A549 (cell line): ENCODE data around the gene ELP5. TPM values are rescaled to one million over a fixed set of nuclear protein-coding genes. Genes with fewer than 3 reads are reported as not detected.

ENCODE experiments used
- ATAC-seq, 2 experiments: fragments of 200-7000 bp in 1 of 2; fragments of >200 bp in 1 of 2; cut with Nextera tagmentation in 1 of 2; cut with Tn5 transposase in 1 of 2; 3 replicates each; pipeline versions ENCODE4 v1.8.0 to v1.9.1; 2018 to 2020; ENCODE audit warnings: mild to moderate bottlenecking in 1 of 2, moderate library complexity in 1 of 2
- CTCF ChIA-PET: fragments of 300-600 bp; sonication (Branson Sonifier 250); formaldehyde crosslinking; extraction: SDS; loops from one replicate; lab custom pipeline; 2021; ENCODE audit warnings: antibody characterized with exemption, inconsistent platforms; lab: Yijun Ruan, JAX
- POLR2A ChIA-PET: fragments of 350-600 bp; formaldehyde crosslinking; extraction: SDS; loops from one replicate; lab custom pipeline; 2021; ENCODE audit warnings: antibody characterized with exemption, inconsistent platforms; lab: Yijun Ruan, JAX
- DNase-seq, 2 experiments: peaks; one replicate each; pipeline versions ENCODE4 v3.0.0 to v3.0.0-alpha.2; 2011 to 2016; ENCODE audit warnings: low read depth in 1 of 2, low spot score in 1 of 2
- FAIRE-seq: peaks from 2 replicates; lab custom pipeline; 2011; peaks lifted over from hg19 to GRCh38; lab: Jason Lieb, UNC
- H3K27ac ChIP-seq, 2 experiments: fragments of >200 bp; sonication (Bioruptor Twin); formaldehyde crosslinking; 3 replicates each; pipeline ENCODE4 v1.5.1; 2016 to 2017
- H3K4me1 ChIP-seq: fragments of >200 bp; sonication (Bioruptor Twin); formaldehyde crosslinking; 3 replicates; pipeline ENCODE4 v1.6.1; 2016
- H3K4me2 ChIP-seq: fragments of >200 bp; sonication (Bioruptor Twin); formaldehyde crosslinking; 3 replicates; pipeline ENCODE4 v1.6.1; 2016
- H3K4me3 ChIP-seq: fragments of >200 bp; sonication (Bioruptor Twin); formaldehyde crosslinking; 3 replicates; pipeline ENCODE4 v1.5.1; 2016
- H3K9me3 ChIP-seq: fragments of >200 bp; sonication (Bioruptor Twin); formaldehyde crosslinking; 3 replicates; pipeline ENCODE4 v1.6.1; 2016
- BHLHE40 ChIP-seq: IDR thresholded peaks from 2 replicates; pipeline ENCODE4 v1.6.1; 2012; ENCODE audit warnings: low read depth, low read length, inconsistent platforms
- CHD2 ChIP-seq: fragments of 150-350 bp; IDR thresholded peaks from 2 replicates; pipeline ENCODE4 v1.6.1; 2014; ENCODE audit warnings: low read length; ENCODE audit not compliant: partially characterized antibody
- CHD4 ChIP-seq: fragments of 200-600 bp; sonication (generic); IDR thresholded peaks from 2 replicates; pipeline ENCODE4 v1.6.1; 2016; ENCODE audit warnings: antibody characterized with exemption, mild to moderate bottlenecking, borderline replicate concordance
- EP300 ChIP-seq, 2 experiments: fragments of >200 bp; sonication (Bioruptor Twin); formaldehyde crosslinking; IDR thresholded peaks; 2 replicates in 1 of 2; 3 replicates in 1 of 2; pipeline ENCODE4 v1.6.1; 2016 to 2017
- ESRRA ChIP-seq: fragments of 150-350 bp; IDR thresholded peaks from 2 replicates; pipeline ENCODE4 v1.6.1; 2014; ENCODE audit warnings: mild to moderate bottlenecking, low read length, borderline replicate concordance
- GATA3 ChIP-seq: IDR thresholded peaks from 2 replicates; pipeline ENCODE4 v1.6.1; 2012; ENCODE audit warnings: borderline replicate concordance
- HEYL ChIP-seq: fragments of 250-450 bp; sonication (Bioruptor Pico); IDR thresholded peaks from 2 replicates; pipeline ENCODE4 v1.8.0; 2021; ENCODE audit warnings: mild to moderate bottlenecking, moderate library complexity
- HOXA7 ChIP-seq: fragments of 250-450 bp; sonication (Bioruptor Pico); IDR thresholded peaks from 2 replicates; pipeline ENCODE4 v1.5.0; 2020; ENCODE audit warnings: mild to moderate bottlenecking, moderate library complexity
- JUN ChIP-seq, 2 experiments: fragments of >200 bp; sonication (Bioruptor Twin); formaldehyde crosslinking; IDR thresholded peaks; 2 replicates in 1 of 2; 3 replicates in 1 of 2; pipeline ENCODE4 v1.6.1; 2016 to 2017
- KDM5A ChIP-seq: fragments of 200-600 bp; sonication (generic); IDR thresholded peaks from 2 replicates; pipeline ENCODE4 v1.6.1; 2016; ENCODE audit warnings: antibody characterized with exemption, mild to moderate bottlenecking
- NFE2L2 ChIP-seq: fragments of 150-350 bp; conservative IDR thresholded peaks from 2 replicates; pipeline ENCODE4 v1.6.1; 2014; ENCODE audit warnings: low read length
- POLR2A ChIP-seq: IDR thresholded peaks from 2 replicates; pipeline ENCODE4 v1.6.1; 2012; ENCODE audit warnings: mild to moderate bottlenecking, low read length
- RAD21 ChIP-seq, 2 experiments: fragments of >200 bp in 1 of 2; sonication (Bioruptor Twin) in 1 of 2; formaldehyde crosslinking in 1 of 2; IDR thresholded peaks in 1 of 2; conservative IDR thresholded peaks in 1 of 2; 2 replicates in 1 of 2; 3 replicates in 1 of 2; pipeline ENCODE4 v1.6.1; 2012 to 2018; ENCODE audit warnings: inconsistent platforms in 1 of 2
- RCOR1 ChIP-seq: fragments of 150-350 bp; IDR thresholded peaks from 2 replicates; pipeline ENCODE4 v1.6.1; 2014; ENCODE audit warnings: antibody characterized with exemption, low read length, low read depth
- RNF2 ChIP-seq: fragments of 200-600 bp; sonication (generic); IDR thresholded peaks from 2 replicates; pipeline ENCODE4 v1.6.1; 2016; ENCODE audit warnings: low read depth, mild to moderate bottlenecking, antibody characterized with exemption, moderate library complexity, borderline replicate concordance
- SMC3 ChIP-seq: fragments of >200 bp; sonication (Bioruptor Twin); formaldehyde crosslinking; IDR thresholded peaks from 3 replicates; pipeline ENCODE4 v1.6.1; 2018; ENCODE audit warnings: inconsistent platforms
- TFCP2L1 ChIP-seq: fragments of 250-450 bp; sonication (Bioruptor Pico); IDR thresholded peaks from 2 replicates; pipeline ENCODE4 v1.5.0; 2021; ENCODE audit warnings: mild to moderate bottlenecking
- ZC3H11A ChIP-seq: fragments of 450-650 bp; IDR thresholded peaks from 2 replicates; pipeline ENCODE4 v1.6.1; 2014; ENCODE audit warnings: antibody characterized with exemption, mild to moderate bottlenecking
- WGBS: methylation state at CpG from one replicate; pipeline ENCODE4 v1.1.6; 2017; ENCODE audit errors: missing lambda C conversion rate; 5-methylcytosine and 5-hydroxymethylcytosine counted together
- polyA plus RNA-seq, 4 experiments: library from polyadenylated mRNA; depleted of rRNA in 3 of 4; stranded (reverse); fragments of >200 nt; fragmentation: RNase III in 1 of 4; extraction: RNeasy Plus Mini Kit Qiagen cat#74134 plus additional on column Dnase treatment in 1 of 4; gene quantifications; 2 replicates in 3 of 4; 3 replicates in 1 of 4; pipeline ENCODE4 v1.2.3, GENCODE V29; 2011 to 2017
- TF ChIP-seq, protein P1 (sequence below): fragments of 250-450 bp; sonication (Bioruptor Pico); IDR thresholded peaks from 2 replicates; pipeline ENCODE4 v1.5.0; 2020; ENCODE audit warnings: low read depth, mild to moderate bottlenecking, moderate library complexity
- TF ChIP-seq, protein P2 (sequence below): fragments of 200-600 bp; sonication (generic); IDR thresholded peaks from 2 replicates; pipeline ENCODE4 v1.6.1; 2016; ENCODE audit warnings: antibody characterized with exemption, mild to moderate bottlenecking, moderate library complexity

The ELP5 gene
- polyA plus RNA-seq, 2 of the 4 experiments (the other 2 are of a cell fraction): 92.1 to 133 TPM

DNA sequence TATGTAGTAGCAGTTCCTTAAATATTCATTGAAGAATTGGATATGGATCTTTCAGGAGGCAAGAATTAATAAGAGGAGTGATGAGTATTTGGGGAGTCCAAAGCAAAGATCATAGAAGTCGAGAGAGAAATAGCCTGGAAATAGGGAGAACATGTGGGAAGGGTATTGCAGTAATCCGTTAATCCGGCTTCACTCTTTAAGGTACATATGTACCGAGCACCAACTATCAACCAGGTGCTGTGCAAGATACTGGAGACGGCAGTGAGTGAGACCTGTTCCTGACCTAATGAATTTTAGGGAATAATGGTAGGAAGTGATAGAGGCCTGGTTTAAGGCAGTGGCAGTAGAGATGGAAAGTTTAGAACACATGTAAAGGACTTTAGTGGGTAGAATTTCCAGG is 1.1 kb downstream of the ELP5 start:
- Histone ChIP-seq H3K4me1 (peaks cover 28% of the 10 kb centered on the region), H3K9me3 (no peaks in the 10 kb centered on the region), H3K4me2 (peak overlapping the region; percentile 96), H3K27ac (peak overlapping the region; percentile 96 to 99), H3K4me3 (peak overlapping the region; percentile 99)
- ChIA-PET CTCF (no interaction called here), POLR2A (no interaction called here)
- ATAC-seq (no peak), DNase-seq (no peak), FAIRE-seq (no peak)
- TF ChIP-seq POLR2A (no peak), TFCP2L1 (CRISPR knock-in tag) (0 out of 2 replicates have a peak, but pooled peaks have one; percentile 33), SMC3 (no peak), HOXA7 (CRISPR knock-in tag) (0 out of 2 replicates have a peak, but pooled peaks have one; percentile 57)
- 72% methylated on average over 5 of the region's 5 CpGs for WGBS

DNA sequence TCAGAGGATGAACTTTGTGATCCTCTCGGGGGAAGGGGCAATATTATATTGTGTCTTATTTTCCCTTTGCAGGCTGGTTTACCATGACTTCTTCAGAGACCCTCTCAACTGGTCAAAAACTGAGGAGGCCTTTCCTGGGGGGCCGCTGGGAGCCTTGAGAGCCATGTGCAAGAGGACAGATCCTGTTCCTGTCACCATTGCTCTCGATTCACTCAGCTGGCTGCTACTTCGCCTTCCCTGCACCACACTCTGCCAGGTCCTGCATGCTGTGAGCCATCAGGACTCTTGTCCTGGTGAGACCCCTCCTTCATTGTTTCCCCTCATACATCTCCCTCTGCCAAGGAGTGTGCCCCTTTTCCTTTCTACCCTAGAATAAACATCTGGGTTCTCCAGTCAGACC is 2.5 kb downstream of the ELP5 start:
- ATAC-seq (no peak), DNase-seq (no peak), FAIRE-seq (no peak)
- TF ChIP-seq CHD4 (no peak), HEYL (CRISPR knock-in tag) (no peak), JUN (IDR thresholded peaks at IDR 0.05) (no peak), EP300 (IDR thresholded peaks at IDR 0.05) (no peak), NFE2L2 (no peak), SMC3 (no peak), RNF2 (no peak), RAD21 (conservative IDR thresholded peaks at IDR 0.05 in 1 of 2, IDR thresholded peaks at IDR 0.05 in 1 of 2) (no peak), CHD2 (no peak), BHLHE40 (no peak), ESRRA (no peak), GATA3 (no peak), RCOR1 (no peak), ZC3H11A (no peak), KDM5A (no peak)
- TF ChIP-seq, protein P1, sequence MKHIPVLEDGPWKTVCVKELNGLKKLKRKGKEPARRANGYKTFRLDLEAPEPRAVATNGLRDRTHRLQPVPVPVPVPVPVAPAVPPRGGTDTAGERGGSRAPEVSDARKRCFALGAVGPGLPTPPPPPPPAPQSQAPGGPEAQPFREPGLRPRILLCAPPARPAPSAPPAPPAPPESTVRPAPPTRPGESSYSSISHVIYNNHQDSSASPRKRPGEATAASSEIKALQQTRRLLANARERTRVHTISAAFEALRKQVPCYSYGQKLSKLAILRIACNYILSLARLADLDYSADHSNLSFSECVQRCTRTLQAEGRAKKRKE (CRISPR knock-in tag): no peak
- TF ChIP-seq, protein P2, sequence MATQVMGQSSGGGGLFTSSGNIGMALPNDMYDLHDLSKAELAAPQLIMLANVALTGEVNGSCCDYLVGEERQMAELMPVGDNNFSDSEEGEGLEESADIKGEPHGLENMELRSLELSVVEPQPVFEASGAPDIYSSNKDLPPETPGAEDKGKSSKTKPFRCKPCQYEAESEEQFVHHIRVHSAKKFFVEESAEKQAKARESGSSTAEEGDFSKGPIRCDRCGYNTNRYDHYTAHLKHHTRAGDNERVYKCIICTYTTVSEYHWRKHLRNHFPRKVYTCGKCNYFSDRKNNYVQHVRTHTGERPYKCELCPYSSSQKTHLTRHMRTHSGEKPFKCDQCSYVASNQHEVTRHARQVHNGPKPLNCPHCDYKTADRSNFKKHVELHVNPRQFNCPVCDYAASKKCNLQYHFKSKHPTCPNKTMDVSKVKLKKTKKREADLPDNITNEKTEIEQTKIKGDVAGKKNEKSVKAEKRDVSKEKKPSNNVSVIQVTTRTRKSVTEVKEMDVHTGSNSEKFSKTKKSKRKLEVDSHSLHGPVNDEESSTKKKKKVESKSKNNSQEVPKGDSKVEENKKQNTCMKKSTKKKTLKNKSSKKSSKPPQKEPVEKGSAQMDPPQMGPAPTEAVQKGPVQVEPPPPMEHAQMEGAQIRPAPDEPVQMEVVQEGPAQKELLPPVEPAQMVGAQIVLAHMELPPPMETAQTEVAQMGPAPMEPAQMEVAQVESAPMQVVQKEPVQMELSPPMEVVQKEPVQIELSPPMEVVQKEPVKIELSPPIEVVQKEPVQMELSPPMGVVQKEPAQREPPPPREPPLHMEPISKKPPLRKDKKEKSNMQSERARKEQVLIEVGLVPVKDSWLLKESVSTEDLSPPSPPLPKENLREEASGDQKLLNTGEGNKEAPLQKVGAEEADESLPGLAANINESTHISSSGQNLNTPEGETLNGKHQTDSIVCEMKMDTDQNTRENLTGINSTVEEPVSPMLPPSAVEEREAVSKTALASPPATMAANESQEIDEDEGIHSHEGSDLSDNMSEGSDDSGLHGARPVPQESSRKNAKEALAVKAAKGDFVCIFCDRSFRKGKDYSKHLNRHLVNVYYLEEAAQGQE: no peak
- POLR2A ChIA-PET: no interaction called here
- no peak overlapping the region for H3K4me2 ChIP-seq
- WGBS: 90% methylated on average over 4 of the region's 4 CpGs
- CTCF ChIA-PET: interaction anchor here (1.0 to 5.6 kb wide), 8 partner anchors 9 to 333 kb away, joined by 3 to 42 read pairs (median 6); partner anchors contain the start of gene SLC2A4
- H3K4me1 ChIP-seq: peaks cover 31% of the 10 kb centered on the region
- H3K27ac ChIP-seq: no peak overlapping the region
- no peak overlapping the region for H3K4me3 ChIP-seq
- H3K9me3 ChIP-seq: no peaks in the 10 kb centered on the region
